ENCODE data around the gene DCAF4.

DCAF4 gene

DNA sequence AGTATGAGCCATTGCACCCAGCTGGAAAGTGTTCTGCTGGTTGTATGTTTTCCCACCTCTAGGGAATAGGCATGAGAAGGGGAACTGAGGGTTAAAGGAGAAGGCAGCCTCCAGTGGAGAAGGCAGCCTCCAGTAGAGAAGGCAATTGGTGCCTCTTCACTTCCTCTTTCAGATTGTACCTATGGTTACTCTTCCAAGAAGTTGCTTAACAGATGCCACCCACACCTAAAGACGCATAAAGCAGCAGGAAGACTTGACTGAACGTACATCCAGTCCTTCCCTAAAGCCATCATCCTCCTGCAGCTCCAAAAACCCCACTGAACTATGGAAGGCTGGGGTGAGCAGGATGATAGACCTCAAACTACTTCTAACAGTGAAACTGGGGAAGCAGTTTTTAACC is 45.4 kb upstream of the DCAF4 start:
- DNase-seq (ENCODE audit: low read depth) = peak; percentile 43
- TF ChIP-seq, protein P1, sequence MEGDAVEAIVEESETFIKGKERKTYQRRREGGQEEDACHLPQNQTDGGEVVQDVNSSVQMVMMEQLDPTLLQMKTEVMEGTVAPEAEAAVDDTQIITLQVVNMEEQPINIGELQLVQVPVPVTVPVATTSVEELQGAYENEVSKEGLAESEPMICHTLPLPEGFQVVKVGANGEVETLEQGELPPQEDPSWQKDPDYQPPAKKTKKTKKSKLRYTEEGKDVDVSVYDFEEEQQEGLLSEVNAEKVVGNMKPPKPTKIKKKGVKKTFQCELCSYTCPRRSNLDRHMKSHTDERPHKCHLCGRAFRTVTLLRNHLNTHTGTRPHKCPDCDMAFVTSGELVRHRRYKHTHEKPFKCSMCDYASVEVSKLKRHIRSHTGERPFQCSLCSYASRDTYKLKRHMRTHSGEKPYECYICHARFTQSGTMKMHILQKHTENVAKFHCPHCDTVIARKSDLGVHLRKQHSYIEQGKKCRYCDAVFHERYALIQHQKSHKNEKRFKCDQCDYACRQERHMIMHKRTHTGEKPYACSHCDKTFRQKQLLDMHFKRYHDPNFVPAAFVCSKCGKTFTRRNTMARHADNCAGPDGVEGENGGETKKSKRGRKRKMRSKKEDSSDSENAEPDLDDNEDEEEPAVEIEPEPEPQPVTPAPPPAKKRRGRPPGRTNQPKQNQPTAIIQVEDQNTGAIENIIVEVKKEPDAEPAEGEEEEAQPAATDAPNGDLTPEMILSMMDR (IDR thresholded peaks at IDR 0.05; ENCODE audit: low read depth, low read length) = no peak
- TF ChIP-seq MYC (IDR thresholded peaks at IDR 0.05; ENCODE audit: low read depth, low read length) (no peak), POLR2A (IDR thresholded peaks at IDR 0.05; ENCODE audit: extremely low read depth, insufficient read length) (no peak)
- TF ChIP-seq, protein P2, sequence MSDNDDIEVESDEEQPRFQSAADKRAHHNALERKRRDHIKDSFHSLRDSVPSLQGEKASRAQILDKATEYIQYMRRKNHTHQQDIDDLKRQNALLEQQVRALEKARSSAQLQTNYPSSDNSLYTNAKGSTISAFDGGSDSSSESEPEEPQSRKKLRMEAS (IDR thresholded peaks at IDR 0.05; ENCODE audit: low read depth, low read length) = no peak
- H3K4me3 ChIP-seq (ENCODE audit: low read depth, low read length) = no peak overlapping the region

DNA sequence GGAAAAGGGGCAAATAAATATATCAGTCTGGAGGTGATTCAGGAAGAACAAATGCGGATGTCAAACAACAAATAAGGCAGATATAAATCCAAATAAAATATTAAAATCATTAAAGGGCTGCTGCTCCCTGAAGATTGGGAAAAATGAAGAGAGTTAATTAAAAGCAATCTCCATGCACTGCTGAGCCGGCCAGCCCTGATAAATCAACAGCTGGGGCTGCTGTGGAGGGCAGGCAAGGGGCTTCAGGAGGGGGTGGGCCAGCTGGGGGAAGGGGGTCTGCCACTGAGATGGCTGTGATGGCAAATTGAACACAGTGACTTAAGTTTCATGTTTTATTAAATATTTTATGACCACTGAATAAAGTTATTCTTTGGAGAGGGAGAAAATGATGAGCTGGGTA is 44.7 kb upstream of the DCAF4 start:
- no peak overlapping the region for H3K4me3 ChIP-seq (ENCODE audit: low read depth, low read length)
- no peak for DNase-seq (ENCODE audit: low read depth)
- no peak for TF ChIP-seq POLR2A (IDR thresholded peaks at IDR 0.05; ENCODE audit: extremely low read depth, insufficient read length)
- TF ChIP-seq, protein P2 (IDR thresholded peaks at IDR 0.05; ENCODE audit: low read depth, low read length) = no peak
- TF ChIP-seq MYC (IDR thresholded peaks at IDR 0.05; ENCODE audit: low read depth, low read length) = no peak
- TF ChIP-seq, protein P1 (IDR thresholded peaks at IDR 0.05; ENCODE audit: low read depth, low read length) = no peak

DNA sequence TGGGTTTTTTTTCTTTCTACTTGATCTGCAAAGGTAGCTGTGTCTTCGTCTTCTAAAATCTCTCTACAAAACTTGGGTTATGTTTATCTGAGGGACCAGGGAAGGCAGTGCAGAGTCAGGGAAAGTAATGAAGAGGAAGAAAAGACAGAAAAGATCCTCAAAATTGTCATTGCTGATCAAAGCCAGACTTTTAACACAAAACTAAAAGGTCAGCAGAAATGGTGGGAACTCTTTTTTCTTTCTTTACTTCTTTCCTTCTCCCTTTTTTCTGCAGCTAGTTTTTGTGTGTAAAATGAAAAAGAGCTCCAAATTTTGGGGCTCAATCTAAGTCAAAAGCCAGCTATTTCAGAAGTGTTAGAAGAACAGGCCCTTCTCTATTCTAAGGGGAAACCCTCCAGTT is 44.2 kb upstream of the DCAF4 start:
- no peak overlapping the region for H3K4me3 ChIP-seq (ENCODE audit: low read depth, low read length)
- TF ChIP-seq, protein P1 (IDR thresholded peaks at IDR 0.05; ENCODE audit: low read depth, low read length) = no peak
- TF ChIP-seq, protein P2 (IDR thresholded peaks at IDR 0.05; ENCODE audit: low read depth, low read length) = no peak
- TF ChIP-seq POLR2A (IDR thresholded peaks at IDR 0.05; ENCODE audit: extremely low read depth, insufficient read length) (no peak), MYC (IDR thresholded peaks at IDR 0.05; ENCODE audit: low read depth, low read length) (no peak)
- DNase-seq (ENCODE audit: low read depth) = no peak

DNA sequence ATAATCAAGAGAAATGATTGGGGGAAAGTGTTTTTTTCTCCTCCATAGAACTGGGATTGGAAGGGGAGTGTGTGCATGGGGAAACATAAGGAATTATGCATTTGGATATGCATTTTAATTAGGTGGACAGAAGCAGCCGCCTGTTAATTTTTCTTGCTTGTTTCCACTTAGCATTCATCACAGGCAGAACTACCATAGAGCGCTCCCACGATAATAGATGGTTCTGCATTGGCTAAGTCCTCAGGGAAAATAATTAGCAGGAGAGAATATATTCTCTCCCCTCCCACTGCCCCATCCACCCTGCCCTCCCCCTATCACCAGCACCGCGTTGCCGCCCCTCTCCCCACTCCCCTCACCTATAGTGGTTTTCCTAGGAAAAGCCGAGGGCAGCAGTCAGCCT is 43.8 kb upstream of the DCAF4 start:
- DNase-seq (ENCODE audit: low read depth) = no peak
- H3K4me3 ChIP-seq (ENCODE audit: low read depth, low read length) = no peak overlapping the region
- TF ChIP-seq, protein P1 (IDR thresholded peaks at IDR 0.05; ENCODE audit: low read depth, low read length) = no peak
- TF ChIP-seq MYC (IDR thresholded peaks at IDR 0.05; ENCODE audit: low read depth, low read length) = no peak
- TF ChIP-seq, protein P2 (IDR thresholded peaks at IDR 0.05; ENCODE audit: low read depth, low read length) = no peak
- TF ChIP-seq POLR2A (IDR thresholded peaks at IDR 0.05; ENCODE audit: extremely low read depth, insufficient read length) = no peak

DNA sequence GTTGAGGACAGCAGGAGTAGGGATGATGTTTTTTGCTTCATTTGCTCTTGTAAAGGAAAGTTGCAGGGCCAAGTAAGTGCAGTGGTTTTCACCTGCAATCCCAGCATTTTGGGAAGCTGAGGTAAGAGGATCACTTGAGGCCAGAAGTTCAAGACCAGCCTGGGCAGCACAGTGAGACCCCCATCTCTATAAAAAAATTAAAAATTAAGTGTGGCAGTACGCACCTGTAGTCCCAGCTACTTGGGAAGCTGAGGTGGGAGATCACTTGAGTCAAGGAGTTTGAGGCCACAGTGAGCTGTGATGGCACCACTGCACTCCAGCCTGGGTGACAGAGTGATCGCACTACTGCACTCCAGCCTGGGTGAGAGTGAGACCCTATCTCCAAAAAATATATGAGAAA is 43.2 kb upstream of the DCAF4 start:
- no peak overlapping the region for H3K4me3 ChIP-seq (ENCODE audit: low read depth, low read length)
- no peak for DNase-seq (ENCODE audit: low read depth)
- TF ChIP-seq MYC (IDR thresholded peaks at IDR 0.05; ENCODE audit: low read depth, low read length) (no peak), POLR2A (IDR thresholded peaks at IDR 0.05; ENCODE audit: extremely low read depth, insufficient read length) (no peak)
- TF ChIP-seq, protein P2 (IDR thresholded peaks at IDR 0.05; ENCODE audit: low read depth, low read length) = no peak
- TF ChIP-seq, protein P1 (IDR thresholded peaks at IDR 0.05; ENCODE audit: low read depth, low read length) = no peak

DNA sequence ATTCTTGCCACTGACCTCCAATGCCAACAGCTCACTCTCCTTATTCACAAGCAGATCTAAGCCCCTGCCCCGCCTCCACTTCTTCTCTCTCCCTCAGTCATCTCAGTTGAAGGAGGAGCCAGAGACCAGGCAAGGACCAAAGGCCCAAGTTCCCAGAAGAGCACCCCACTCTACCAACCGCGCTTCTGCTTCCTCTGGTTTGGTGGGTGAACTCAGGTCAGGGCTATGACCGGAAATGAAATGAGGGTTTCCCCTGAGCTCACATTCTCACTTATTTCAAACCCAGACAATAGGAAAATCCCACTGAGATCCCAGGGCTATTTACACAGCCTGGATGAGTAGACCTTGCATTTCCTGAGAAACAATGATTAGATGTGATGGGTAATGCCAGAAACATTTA is 42.3 kb upstream of the DCAF4 start:
- TF ChIP-seq MYC (IDR thresholded peaks at IDR 0.05; ENCODE audit: low read depth, low read length) (no peak), POLR2A (IDR thresholded peaks at IDR 0.05; ENCODE audit: extremely low read depth, insufficient read length) (no peak)
- TF ChIP-seq, protein P1 (IDR thresholded peaks at IDR 0.05; ENCODE audit: low read depth, low read length) = no peak
- TF ChIP-seq, protein P2 (IDR thresholded peaks at IDR 0.05; ENCODE audit: low read depth, low read length) = no peak
- DNase-seq (ENCODE audit: low read depth) = no peak
- H3K4me3 ChIP-seq (ENCODE audit: low read depth, low read length) = no peak overlapping the region

Data from NB4 (cell line).